Keratinocyte (primary cell): Measurements from ENCODE around the gene WNT9A. TPM values are rescaled to one million over a fixed set of nuclear protein-coding genes. Genes with fewer than 3 reads are reported as not detected.
"Not testable (repeated sequence)": the region's sequence is repeated elsewhere in the genome, so short reads cannot be mapped to it uniquely, and the experiment has no call there.

Experiments used
- DNase-seq: peaks from one replicate; pipeline ENCODE4 v3.0.0-alpha.2; 2011; ENCODE audit warnings: low read depth, missing footprints, low spot score
- FAIRE-seq: peaks from 2 replicates; lab custom pipeline; 2011; peaks lifted over from hg19 to GRCh38; lab: Jason Lieb, UNC
- H2AFZ ChIP-seq: 2 replicates; pipeline ENCODE4 v1.6.0; 2012; ENCODE audit warnings: low read length, control low read depth, inconsistent platforms; ENCODE audit not compliant: control insufficient read depth
- H3K27ac ChIP-seq: 2 replicates; pipeline ENCODE4 v1.5.1; 2011; ENCODE audit warnings: low read length; ENCODE audit not compliant: control insufficient read depth, insufficient read depth
- H3K27me3 ChIP-seq: 3 replicates; pipeline ENCODE4 v1.6.0; 2011; ENCODE audit warnings: low read length; ENCODE audit not compliant: control insufficient read depth, insufficient read depth; ENCODE audit errors: extremely low read depth
- H3K36me3 ChIP-seq, 2 experiments: 2 replicates in 1 of 2; 3 replicates in 1 of 2; pipeline ENCODE4 v1.5.1; 2011; ENCODE audit warnings: low read length in 2 of 2, mild to moderate bottlenecking in 1 of 2; ENCODE audit not compliant: control insufficient read depth in 2 of 2, insufficient read depth in 2 of 2; ENCODE audit errors: extremely low read depth in 1 of 2
- H3K4me1 ChIP-seq: 3 replicates; pipeline ENCODE4 v1.5.1; 2011; ENCODE audit warnings: low read length; ENCODE audit not compliant: control insufficient read depth, insufficient read depth; ENCODE audit errors: extremely low read depth
- H3K4me2 ChIP-seq: 3 replicates; pipeline ENCODE4 v1.6.0; 2011; ENCODE audit warnings: low read depth, low read length; ENCODE audit not compliant: control insufficient read depth, insufficient read depth; ENCODE audit errors: extremely low read depth
- H3K4me3 ChIP-seq, 3 experiments: fragments of 200-600 bp in 1 of 3; sonication (generic) in 1 of 3; 2 replicates in 2 of 3; 3 replicates in 1 of 3; pipeline ENCODE4 v1.5.1; 2011 to 2016; ENCODE audit warnings: low read length in 3 of 3, mild to moderate bottlenecking in 3 of 3, control low read depth in 2 of 3, inconsistent platforms in 1 of 3, low read depth in 1 of 3, mixed read lengths in 1 of 3, mixed run types in 1 of 3, moderate library complexity in 1 of 3; ENCODE audit not compliant: control insufficient read depth in 2 of 3, insufficient read depth in 2 of 3; ENCODE audit errors: extremely low read depth in 1 of 3
- H3K79me2 ChIP-seq: 2 replicates; pipeline ENCODE4 v1.6.0; 2012; ENCODE audit warnings: low read length; ENCODE audit not compliant: control insufficient read depth, insufficient read depth
- H3K9ac ChIP-seq: 3 replicates; pipeline ENCODE4 v1.6.0; 2011; ENCODE audit warnings: low read length; ENCODE audit not compliant: control insufficient read depth, insufficient read depth; ENCODE audit errors: extremely low read depth
- H3K9me1 ChIP-seq: 3 replicates; pipeline ENCODE4 v1.6.0; 2011; ENCODE audit warnings: low read length; ENCODE audit not compliant: control insufficient read depth, insufficient read depth; ENCODE audit errors: extremely low read depth
- H3K9me3 ChIP-seq: 2 replicates; pipeline ENCODE4 v1.5.1; 2012; ENCODE audit warnings: low read depth, low read length; ENCODE audit not compliant: control insufficient read depth
- H4K20me1 ChIP-seq: 3 replicates; pipeline ENCODE4 v1.6.0; 2011; ENCODE audit warnings: low read length; ENCODE audit not compliant: control insufficient read depth, insufficient read depth; ENCODE audit errors: extremely low read depth
- CTCF ChIP-seq, 3 experiments: IDR thresholded peaks in 1 of 3; conservative IDR thresholded peaks in 1 of 3; optimal IDR thresholded peaks in 1 of 3; 2 replicates in 2 of 3; 3 replicates in 1 of 3; pipeline versions ENCODE3 to v1.5.1; 2011; ENCODE audit warnings: low read length in 3 of 3, mild to moderate bottlenecking in 3 of 3, moderate library complexity in 2 of 3, control low read depth in 1 of 3, inconsistent platforms in 1 of 3; ENCODE audit not compliant: insufficient read depth in 2 of 3; ENCODE audit errors: extremely low read depth in 1 of 3
- EZH2 ChIP-seq: IDR thresholded peaks from one replicate; pipeline ENCODE4 v1.6.1; 2012; ENCODE audit warnings: inconsistent platforms, mild to moderate bottlenecking, low read length, moderate library complexity
- dilution Hi-C: fragments of 300-500 bp; cut with MboI; formaldehyde crosslinking; loops from one replicate; pipeline ENCODE4 v1.7.0; 2020; ENCODE audit warnings: low sequenced_read_pairs; ENCODE audit not compliant: extremely low pct_ligation_motif_present
- polyA plus RNA-seq, 5 experiments: library from polyadenylated mRNA; depleted of rRNA in 3 of 5; stranded (reverse) in 3 of 5; stranded (forward) in 1 of 5; unstranded in 1 of 5; fragments of >200 nt; gene quantifications; 1 replicate in 1 of 5; 2 replicates in 3 of 5; 3 replicates in 1 of 5; pipeline versions ENCODE4 v1.2.1 to v1.2.3, GENCODE V29; 2011 to 2012; ENCODE audit warnings: missing spikeins in 2 of 5, low read depth in 1 of 5, low replicate concordance in 1 of 5

WNT9A gene
- polyA plus RNA-seq, 1 donor (not counting 4 experiments of a cell fraction or from before 2014, with no cell fraction given) = 1.7 TPM

GRCh38 chr1:227910511-227911153 is 37.1 kb downstream of the WNT9A start:
- DNase-seq (no peak), FAIRE-seq (no peak)
- peak overlapping the region; percentile 15 for H3K9ac ChIP-seq
- no peak overlapping the region for H3K27ac ChIP-seq
- no peaks in the 10 kb centered on the region for H3K27me3 ChIP-seq
- no peaks in the 10 kb centered on the region for H3K36me3 ChIP-seq
- H3K9me3 ChIP-seq = no peaks in the 10 kb centered on the region
- H3K4me1 ChIP-seq = peaks cover 17% of the 10 kb centered on the region
- H3K4me2 ChIP-seq = peak overlapping the region; percentile 22
- dilution Hi-C loops = no loop called here
- H3K79me2 ChIP-seq = no peaks in the 10 kb centered on the region
- H4K20me1 ChIP-seq = no peaks in the 10 kb centered on the region
- TF ChIP-seq CTCF (optimal IDR thresholded peaks at IDR 0.05 in 1 of 3, IDR thresholded peaks at IDR 0.05 in 1 of 3, conservative IDR thresholded peaks at IDR 0.05 in 1 of 3; ENCODE audit: extremely low read depth in 1 of 3, insufficient read depth in 2 of 3, low read length in 3 of 3) (no peak), EZH2 (no peak)
- H3K4me3 ChIP-seq = no peak overlapping the region
- H3K9me1 ChIP-seq = no peaks in the 10 kb centered on the region
- peak overlapping the region; percentile 43 for H2AFZ ChIP-seq

GRCh38 chr1:227909923-227910328 is 37.8 kb downstream of the WNT9A start:
- FAIRE-seq, H3K9ac ChIP-seq, dilution Hi-C loops, H3K9me1 ChIP-seq, H4K20me1 ChIP-seq, H3K36me3 ChIP-seq, H3K27ac ChIP-seq, H3K4me1 ChIP-seq, H3K4me3 ChIP-seq, H3K27me3 ChIP-seq, H3K79me2 ChIP-seq, DNase-seq, H3K9me3 ChIP-seq: not testable (repeated sequence)
- H2AFZ ChIP-seq = peak overlapping the region; percentile 43
- peak overlapping the region; percentile 22 for H3K4me2 ChIP-seq

GRCh38 chr1:227909188-227909587 is 38.5 kb downstream of the WNT9A start:
- H3K36me3 ChIP-seq = no peaks in the 10 kb centered on the region
- H3K4me1 ChIP-seq = peaks cover 9% of the 10 kb centered on the region
- no peak overlapping the region for H2AFZ ChIP-seq
- H3K27ac ChIP-seq = no peak overlapping the region
- no peaks in the 10 kb centered on the region for H3K9me1 ChIP-seq
- no peak overlapping the region for H3K4me2 ChIP-seq
- TF ChIP-seq CTCF (optimal IDR thresholded peaks at IDR 0.05 in 1 of 3, IDR thresholded peaks at IDR 0.05 in 1 of 3, conservative IDR thresholded peaks at IDR 0.05 in 1 of 3; ENCODE audit: extremely low read depth in 1 of 3, insufficient read depth in 2 of 3, low read length in 3 of 3) (no peak), EZH2 (no peak)
- H3K9ac ChIP-seq = no peak overlapping the region
- no peak for DNase-seq
- no peak overlapping the region for H3K4me3 ChIP-seq
- no peaks in the 10 kb centered on the region for H4K20me1 ChIP-seq
- no peaks in the 10 kb centered on the region for H3K9me3 ChIP-seq
- dilution Hi-C loops = no loop called here
- no peak for FAIRE-seq
- H3K27me3 ChIP-seq = no peaks in the 10 kb centered on the region
- no peaks in the 10 kb centered on the region for H3K79me2 ChIP-seq
